GM18867 (cell line): ENCODE results near the gene CFAP251.

ENCODE experiments used
- ATAC-seq: cut with Tn5 transposase; IDR thresholded peaks from one replicate; pipeline ENCODE4 v1.9.1; 2021; ENCODE audit warnings: mild to moderate bottlenecking, moderate library complexity; ENCODE audit not compliant: unreplicated experiment

Gene CFAP251

DNA sequence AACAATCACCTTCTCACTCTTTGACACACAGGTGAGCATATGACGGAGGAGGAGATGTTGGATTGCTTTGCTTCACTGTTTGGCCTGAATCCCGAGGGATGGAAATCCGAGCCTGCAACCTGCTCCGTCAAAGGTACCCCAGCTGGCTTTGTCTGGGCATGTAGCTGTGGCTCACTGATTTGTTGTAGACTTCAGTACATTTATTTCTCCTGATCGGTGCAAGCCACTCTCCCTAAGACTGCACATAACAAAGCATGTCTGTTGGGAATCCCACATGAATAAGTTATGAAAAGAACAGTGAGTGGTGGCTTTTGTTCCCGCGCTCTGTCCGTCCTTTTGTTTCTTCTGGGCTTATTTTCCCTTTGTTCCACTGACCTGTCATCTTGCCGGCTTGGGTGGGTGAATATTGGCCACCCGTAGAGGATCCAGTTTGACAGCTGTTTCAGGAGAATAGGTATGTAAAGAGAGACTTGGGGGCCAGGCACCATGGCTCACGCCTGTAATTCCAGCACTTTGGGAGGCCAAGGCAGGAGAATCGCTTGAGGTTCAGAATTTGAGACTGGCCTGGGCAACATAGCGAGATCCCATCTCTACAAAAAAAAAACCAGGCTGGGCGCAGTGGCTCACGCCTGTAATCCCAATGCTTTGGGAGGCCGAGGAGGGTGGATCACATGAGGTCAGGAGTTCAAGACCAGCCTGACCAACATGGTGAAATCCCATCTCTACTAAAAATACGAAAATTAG is 83.2 kb downstream of the CFAP251 start:
- no peak for ATAC-seq

DNA sequence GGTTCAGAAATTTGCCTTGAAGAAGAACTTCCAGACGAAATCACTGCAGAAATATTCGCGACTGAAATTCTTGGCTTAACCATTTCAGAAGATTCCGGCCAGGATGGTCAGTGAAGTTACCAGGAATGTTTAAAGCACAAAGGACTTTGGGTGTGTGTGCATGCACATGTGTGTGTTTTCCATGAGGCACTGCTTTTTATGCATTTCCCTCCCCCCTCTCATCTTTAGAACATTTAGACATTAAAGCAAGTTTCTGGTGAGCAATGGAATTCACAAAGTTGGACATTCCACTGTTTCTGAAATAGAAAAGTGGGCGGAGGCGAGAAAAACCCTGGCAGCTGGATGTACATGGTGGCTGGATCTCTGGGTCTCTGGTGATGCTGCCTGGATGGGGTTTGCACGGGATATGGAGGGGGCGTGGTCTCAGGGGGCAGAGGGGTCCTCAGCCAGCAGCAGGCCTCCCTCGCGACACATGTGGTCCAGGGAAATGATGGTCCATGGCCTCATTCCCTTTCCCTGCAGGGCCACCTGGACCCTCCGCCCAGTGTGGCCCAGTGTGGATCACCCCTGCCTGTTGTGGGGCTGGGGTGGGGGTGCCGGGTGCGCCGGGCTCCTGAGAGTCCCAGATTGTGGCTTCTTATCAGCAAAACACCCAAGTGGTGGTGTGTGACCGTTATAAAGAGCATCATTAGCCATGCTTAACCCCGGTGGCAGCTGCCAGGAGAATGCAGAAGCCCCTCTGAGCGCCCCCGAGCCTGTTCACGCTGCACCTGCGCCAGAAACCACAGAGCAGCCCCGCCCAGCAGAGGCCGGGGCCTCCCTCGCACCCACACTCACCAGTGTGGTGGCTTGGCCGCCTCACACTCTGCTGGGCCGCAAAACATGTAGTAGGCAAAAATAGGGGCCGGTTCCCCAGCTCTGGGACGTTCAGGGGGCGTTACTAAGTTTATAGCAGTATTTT is 85.5 kb downstream of the CFAP251 start:
- ATAC-seq: no peak

DNA sequence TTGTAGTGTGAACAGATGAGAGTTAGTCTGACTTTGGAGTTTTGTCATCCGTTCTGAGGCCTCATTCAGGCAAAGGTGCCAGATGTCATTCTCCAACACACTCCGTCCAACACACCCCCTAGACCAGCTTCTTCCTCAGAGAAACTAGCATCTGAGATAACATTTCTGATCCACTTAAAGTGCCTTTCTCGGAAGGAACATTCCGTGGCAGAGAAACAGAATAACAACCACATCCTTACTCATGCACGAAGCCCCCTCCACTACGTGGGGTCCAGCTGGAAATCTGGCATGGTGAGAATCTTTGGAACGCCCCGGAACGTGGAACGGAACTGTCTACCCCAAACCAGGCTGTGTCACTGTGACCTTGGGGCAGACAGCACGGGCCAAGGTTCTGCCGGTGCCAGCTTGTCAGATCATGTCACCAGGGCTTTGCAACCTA is 86.3 kb downstream of the CFAP251 start:
- ATAC-seq: no peak

DNA sequence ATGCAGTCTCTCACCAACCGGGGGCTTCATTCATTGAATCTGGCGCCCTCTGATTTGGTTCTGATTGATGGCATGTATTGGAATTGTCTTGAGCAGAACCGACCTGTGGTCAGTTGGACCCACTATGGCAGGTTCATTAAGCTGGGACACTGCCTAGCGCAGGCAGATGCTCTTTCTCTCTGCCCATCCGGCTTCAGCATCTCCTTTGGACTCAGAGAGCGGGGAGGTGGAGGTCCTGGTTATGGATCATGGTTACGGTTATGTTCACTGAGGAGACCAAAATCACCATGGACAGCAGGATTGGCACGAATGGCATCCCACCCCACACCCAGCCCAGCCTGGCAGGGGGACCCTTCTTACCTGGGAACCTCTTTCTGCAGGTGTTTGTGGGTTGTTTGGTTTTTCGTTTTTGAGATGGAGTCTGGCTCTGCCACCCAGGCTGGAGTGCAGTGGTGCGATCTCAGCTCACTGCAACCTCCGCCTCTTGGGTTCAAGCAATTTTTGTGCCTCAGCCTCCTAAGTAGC is 86.9 kb downstream of the CFAP251 start:
- ATAC-seq: no peak

DNA sequence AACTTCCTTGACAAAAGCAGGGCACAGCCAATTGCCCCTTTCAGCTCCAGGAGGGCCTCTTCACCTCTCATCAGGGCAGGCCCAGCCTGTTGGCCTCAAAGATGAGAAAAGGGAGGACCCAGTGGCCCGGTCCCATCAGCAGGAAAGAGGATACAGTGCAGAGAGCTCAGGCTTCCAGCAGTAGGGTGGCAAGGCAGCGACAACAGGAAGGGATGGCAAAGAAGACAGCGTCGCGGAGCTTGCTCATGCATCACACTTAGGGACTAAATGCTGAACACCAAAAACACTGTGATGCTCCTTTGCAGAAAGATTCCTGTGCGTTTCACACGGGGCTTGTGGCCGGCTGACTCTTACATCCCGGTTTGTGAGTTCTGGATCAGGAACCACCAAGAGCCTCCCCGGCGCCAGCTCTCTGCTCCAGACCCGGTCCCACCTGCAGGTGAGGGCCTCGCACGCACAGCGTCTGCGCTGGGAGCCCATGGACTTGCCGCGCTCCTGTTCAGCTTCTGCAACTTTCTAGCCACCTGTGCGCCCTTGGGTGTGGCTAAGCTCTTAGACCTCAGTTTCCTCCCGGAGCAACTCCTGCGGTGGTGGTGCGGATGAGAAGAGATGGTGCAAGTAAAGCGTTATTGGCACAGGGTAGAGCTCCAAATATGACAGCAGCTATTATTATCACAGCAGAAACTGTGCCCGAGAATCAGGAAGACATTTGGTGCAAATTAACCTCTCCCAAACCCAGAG is 88.0 kb downstream of the CFAP251 start:
- no peak for ATAC-seq

DNA sequence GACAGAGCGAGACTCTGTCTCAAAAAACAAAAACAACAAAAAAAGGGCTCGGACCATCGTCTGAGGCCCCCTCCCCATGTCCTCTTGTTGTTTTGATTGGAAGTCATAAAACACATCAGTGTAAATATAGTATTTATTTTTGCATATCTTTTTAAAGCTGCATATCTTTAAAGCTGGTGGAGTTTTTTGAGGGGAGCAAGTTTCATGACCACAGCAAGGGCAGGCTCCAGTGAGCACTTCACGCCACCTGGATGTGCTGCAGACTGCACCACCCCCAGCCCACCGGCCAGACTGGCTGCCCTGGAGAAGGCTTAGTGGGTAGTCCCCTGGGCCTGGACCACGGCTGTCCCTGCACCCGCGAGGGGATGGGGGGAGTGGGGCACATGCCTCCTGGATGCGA is 91.3 kb downstream of the CFAP251 start:
- no peak for ATAC-seq

DNA sequence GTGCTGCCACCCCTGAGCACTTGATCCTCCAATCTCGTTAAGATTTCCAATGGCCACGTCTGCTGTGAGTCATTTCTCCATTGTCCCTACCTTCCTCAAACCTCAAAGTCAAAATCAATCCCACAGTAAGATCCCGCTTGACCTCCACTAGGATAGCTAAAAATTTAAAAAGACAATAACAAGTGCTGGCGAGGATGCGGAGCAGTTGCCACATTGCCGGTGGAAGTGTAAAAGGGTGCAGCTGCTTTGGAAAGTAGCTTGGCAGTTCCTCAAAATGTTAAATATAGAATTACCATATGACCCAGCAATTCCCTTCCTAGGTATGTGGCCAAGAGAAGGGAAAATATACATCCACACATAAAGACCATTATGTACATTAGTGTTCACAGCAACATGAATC is 93.8 kb downstream of the CFAP251 start:
- no peak for ATAC-seq

DNA sequence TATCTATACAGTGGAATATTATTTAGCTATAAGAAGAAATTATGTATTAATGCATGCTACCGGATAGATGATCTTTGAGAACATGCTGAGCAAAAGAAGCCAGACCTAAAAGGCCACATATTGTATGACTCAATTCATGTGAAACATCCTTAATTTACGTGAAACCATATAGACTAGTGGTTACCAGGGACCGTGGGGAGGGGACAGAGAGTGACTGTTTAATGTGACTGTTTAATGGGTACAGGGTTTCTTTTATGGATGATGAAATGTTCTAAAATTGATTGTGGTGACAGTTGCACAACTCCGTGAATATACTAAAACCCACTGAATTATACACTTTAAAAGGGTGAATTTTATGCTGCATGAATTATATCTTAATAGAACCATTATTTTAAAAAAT is 94.7 kb downstream of the CFAP251 start:
- ATAC-seq: no peak

DNA sequence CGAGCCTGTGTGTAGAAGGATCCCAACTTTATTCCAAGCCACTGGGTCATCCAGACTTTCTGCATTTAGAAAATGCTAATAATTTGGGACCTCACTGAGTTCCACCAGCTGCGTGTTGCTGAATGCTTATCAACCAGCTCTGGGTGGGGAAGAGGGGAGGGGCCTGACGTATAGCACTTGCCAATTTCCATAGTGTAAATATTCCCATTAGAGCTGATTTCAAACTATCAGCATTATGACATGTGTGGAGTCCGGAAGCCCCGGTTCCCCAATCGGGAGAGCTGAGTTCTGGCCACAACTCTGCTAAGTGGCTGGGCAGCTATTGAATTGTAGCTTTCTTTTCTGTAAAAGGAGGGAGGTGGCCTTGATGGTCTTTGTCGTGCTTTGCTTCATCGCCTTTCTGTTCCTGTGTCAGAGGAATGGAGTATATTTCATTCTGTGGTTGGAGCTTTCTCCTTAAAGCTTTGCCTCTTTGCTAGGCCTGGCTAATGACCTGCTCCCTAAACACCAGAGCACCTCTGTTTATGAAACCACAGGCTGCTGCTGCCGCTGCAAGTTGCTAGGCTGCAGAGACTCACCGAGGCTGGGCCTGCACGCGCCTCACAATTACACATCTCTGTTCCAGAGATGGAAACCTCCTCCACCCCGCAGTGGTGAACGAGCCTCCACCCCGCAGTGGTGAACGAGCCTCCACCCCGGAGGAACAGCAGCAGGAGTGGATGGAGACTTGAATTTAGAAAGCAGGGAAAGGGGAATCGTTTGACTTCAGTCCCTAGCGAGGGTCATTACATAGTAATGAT is 95.6 kb downstream of the CFAP251 start:
- ATAC-seq: no peak

DNA sequence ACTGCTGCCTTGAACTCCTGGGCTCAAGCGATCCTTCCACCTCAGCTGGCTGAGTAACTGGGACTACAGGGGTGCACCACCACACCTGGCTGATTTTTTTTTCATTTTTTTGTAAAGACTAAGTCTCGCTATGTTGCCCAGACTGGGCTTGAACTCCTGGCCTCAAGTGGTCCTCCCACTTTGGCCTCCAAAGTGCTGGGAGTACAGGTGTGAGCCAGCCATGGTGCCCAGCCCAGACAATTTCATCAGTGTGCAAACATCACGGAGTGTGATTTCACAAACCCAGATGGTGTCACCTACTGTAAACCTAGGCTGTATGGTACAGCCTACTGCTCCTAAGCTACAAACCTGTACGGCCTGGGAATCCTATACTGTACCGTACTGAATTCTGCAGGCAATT is 96.4 kb downstream of the CFAP251 start:
- ATAC-seq: no peak

DNA sequence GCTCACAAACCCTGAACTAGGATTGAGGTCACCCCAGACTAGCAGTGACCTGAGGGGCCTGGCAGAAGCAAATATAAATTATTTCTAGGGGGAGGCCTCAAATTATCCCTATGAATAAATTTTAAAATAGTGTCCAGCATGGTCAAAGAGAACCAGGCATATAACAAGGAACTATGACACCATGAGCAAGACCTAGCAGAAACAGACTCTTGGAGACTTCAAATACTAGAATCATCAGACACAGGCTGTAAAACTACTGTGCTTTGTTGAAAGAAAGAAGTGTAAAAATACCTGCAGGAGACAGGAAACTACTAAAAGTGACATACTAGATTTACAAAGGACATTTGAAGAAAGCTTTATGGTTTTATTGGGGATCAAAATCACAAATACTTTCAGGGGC is 100.1 kb downstream of the CFAP251 start:
- ATAC-seq: no peak

DNA sequence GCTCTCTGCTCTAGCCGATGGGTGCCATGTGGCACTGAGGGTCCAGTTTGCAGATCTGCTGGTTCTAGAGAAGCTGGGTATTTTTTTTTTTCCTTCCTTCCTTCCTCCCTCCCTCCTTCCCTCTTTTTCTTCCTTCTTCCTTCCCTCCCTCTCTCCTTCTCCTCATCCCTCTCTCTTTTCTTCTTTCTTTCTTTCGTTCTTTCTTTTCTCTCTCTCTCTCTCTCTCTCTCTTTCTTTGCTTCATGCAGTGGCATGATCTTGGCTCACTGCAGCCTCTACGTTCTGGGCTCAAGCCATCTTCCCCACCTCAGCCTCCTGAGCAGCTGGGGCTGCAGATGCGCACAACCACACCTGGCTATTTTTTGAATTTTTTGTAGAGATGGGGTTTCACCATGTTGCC is 100.5 kb downstream of the CFAP251 start:
- ATAC-seq: no peak

DNA sequence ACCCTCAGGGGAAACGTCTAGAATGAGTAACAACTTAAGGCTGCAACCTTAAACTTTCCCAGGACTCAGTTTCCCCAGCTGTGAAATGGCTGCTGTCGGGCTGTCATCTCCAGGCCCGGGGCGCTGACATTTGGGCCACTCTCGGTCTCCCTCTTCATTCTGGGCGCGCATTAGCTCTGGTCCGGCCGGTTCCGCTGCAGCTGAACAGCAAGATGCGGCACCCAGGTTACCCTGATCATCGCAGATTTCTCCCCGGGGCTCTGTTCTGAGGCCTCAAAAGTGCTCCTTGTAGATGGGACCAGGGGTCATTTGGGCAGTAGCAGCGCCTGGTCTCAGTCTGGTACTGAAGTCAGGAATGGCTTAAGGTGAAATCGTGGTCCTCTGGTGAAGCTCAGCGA is 102.4 kb downstream of the CFAP251 start:
- ATAC-seq: no peak

DNA sequence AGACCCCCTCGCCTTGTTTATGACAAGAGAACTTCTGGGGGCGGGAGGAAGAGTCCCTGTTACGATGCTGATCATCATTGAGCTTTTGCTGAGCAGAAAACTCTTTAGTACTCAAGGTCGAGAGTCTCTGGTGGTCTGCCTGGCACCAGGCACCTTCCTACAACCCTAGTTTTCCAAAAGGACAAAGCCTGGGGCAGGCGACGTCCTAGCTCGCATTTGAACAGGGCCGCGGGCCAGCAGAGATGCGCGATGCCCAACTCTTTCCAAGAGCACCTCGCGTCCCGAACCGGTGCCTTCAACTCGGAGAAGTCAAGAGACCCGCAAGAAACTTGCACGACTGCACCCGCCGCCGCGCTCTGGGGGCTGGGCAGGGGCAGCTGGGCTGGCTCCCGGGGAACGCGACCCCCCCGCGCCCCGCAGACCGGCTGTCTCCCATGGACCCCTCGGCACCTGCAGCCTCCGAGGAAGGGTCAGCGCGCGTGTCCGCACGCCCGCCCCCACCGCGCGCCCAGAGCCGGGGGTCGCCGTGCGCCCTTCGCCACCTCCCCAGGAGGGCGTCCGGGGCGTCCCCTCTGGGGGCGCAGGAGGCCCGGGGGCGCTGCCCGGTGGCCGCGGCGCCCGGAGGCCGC is 102.9 kb downstream of the CFAP251 start:
- no peak for ATAC-seq

DNA sequence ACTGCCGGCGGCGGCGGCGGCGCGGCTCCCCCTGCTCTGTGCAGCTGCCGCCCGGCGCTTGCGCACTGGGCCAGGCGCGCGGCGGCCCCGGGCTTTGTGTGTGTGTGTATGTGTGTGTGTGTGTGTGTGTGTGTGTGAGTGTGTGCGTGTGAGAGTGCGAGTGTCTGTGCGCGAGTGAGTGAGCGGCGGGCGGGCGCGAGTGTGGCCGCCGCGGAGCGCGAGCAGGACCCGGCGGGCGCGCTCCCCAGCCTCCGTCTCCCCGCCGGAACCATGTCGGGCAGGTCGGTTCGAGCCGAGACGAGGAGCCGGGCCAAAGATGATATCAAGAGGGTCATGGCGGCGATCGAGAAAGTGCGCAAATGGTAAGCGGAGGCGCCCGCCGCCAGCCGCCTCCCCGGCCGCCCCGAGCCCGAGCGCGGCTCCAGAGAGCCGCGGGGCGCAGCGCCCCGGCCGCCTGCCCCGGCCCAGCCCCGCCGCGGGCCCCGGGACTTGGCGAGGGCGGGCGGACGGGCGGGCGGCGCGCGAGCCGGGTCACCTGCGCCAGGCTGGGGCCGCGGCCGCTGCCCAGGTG is 103.5 kb downstream of the CFAP251 start, which contains the start of gene BCL7A:
Gene BCL7A (plus strand): TSS at position 63 of the 571 bp plus-strand sequence. CDS start 208 bp downstream, at position 271.
- no peak for ATAC-seq

DNA sequence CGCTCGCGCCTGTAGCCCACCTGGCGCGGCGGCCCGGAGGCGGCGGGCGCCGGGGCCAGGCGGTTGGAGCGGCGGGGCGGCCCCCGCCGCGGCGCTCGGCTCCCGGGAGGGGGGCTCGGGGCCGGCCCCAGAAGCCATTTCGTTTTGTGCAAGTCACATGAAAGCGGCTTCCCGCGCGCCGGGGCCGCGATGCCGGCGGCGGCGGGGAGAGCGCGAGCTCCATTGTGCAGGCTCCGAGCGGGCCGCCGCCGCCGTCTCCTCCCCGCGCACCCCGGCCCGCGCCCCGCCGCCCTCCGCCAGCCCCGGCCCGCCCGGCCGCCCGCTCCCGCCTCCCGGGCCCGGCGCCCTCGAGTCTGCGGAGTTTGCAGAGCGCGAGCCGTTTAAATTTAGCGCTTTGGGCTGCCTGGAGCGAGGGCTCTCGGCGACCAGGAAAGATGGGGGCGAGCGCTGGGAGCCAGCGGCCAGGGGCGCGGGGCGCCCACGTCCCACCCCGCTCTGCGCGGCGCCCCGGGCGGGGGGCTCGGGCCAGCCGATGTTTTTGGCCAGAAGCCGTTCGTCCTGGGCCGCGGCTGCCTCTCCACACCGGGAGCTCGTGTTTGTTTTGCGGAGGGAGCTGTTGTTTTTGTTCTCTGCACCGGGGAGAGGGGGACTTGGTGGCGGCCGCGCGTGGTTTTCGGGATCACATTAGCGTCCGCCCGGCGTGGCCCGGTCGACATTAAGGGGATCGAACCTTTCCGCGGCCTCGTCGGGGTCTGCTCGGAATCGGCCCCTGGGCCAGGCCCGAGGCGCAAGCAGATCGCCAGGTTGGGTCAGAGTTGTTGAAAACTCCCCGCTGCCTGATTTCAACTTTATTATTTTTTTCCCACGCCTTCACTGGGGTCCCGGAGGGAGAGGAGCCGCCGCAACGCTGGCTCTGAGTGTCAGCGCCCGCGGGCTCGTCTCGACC is 104.3 kb downstream of the CFAP251 start:
- no peak for ATAC-seq

DNA sequence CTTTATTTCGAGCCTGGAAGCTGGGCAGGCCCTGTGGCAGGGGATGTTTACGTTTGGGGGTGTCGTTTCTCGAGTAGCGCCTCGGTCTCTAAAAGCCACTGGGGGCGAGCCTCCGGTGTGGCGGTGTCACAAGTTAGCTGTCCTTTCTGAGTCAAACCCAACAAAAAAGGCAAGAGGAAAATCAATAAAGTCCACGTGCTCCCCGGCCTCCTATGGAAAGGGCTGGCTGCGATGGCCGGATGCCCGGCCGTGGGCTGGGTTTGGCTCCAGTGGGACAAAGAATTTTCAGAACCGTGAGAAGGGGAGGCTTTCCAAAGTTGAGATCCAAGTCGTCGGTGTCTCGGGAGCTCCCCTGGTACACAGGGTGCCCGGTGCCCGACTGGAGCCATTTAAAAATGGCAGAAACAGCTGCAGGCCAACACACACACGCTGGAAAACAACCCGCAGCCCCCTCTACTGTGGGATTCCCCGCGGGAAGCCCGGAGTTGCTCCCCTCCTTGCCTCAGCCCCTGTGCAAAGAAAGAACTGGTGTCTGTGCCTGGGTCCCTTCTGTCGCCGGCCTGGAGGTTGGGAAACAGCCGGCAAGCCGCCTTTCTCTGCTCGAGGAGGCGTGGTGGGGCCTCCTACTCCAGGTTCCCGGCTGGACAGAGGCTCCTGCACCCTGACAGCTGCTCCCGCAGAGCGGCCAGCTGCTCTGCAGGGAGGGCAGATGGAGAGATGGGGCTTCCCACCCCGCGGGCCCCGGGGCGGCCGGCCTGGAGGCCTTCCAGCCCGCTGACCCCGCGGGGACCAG is 105.1 kb downstream of the CFAP251 start:
- no peak for ATAC-seq
